ENCODE data around the gene ENTR1. TPM values are rescaled to one million over a fixed set of nuclear protein-coding genes. Genes with fewer than 3 reads are reported as not detected.

ENTR1 gene
- total RNA-seq, 1 experiment from 2014 or later: 90.8 TPM

- DNase-seq (ENCODE audit: low read depth, low spot score): no peak
- ATAC-seq: no peak
- TF ChIP-seq TCF7L2 (IDR thresholded peaks at IDR 0.05; ENCODE audit: low read depth, low read length) (no peak), REST (IDR thresholded peaks at IDR 0.05; ENCODE audit: insufficient read depth in 1 of 2, low read depth in 2 of 2, low read length in 1 of 2) (no peak), SIN3A (IDR thresholded peaks at IDR 0.05; ENCODE audit: borderline replicate concordance, insufficient read depth, low read depth, low read length) (no peak)
- H3K9me3 ChIP-seq (ENCODE audit: control insufficient read depth, insufficient read depth, low read depth, low read length): no peaks in the 10 kb centered on the region
- BruUV-seq (replicated peaks): no TSS peak
- no peak overlapping the region for H3K27ac ChIP-seq (ENCODE audit: low read length)
- H3K36me3 ChIP-seq (ENCODE audit: control insufficient read depth, insufficient read depth, low read length): no peaks in the 10 kb centered on the region; the same call in 1 of the 2 replicates
- intact Hi-C loops (cut with micrococcal nuclease; ENCODE audit: unreplicated experiment): no loop called here
- in situ Hi-C loops (cut with HindIII; ENCODE audit: low pct_unique_long_range_greater_than_20kb, low sequenced_read_pairs): no loop called here
- no peaks in the 10 kb centered on the region for H3K27me3 ChIP-seq (ENCODE audit: control insufficient read depth, insufficient read depth, low read length)
- ChIA-PET POLR2A (no interaction called here), CTCF (interaction anchor here (0.6 kb wide), 1 partner anchor 66 kb away, joined by 3 read pairs; no protein-coding TSS in a partner anchor)
- no peaks in the 10 kb centered on the region for H3K4me1 ChIP-seq (ENCODE audit: control insufficient read depth, insufficient read depth, low read length)
- no peak overlapping the region for H3K4me3 ChIP-seq (ENCODE audit: low read depth in 2 of 2, low read length in 2 of 2)
Measured at GRCh38 chr9:136421791-136422190, 11.4 kb upstream of the ENTR1 start.

- ChIA-PET POLR2A (no interaction called here), CTCF (interaction anchor here (0.7 kb wide), 1 partner anchor 107 kb away, joined by 3 read pairs; no protein-coding TSS in a partner anchor)
- no TSS peak for BruUV-seq (replicated peaks)
- intact Hi-C loops (cut with micrococcal nuclease; ENCODE audit: unreplicated experiment) (no loop called here), in situ Hi-C loops (cut with HindIII; ENCODE audit: low pct_unique_long_range_greater_than_20kb, low sequenced_read_pairs) (no loop called here)
- no peaks in the 10 kb centered on the region for H3K9me3 ChIP-seq (ENCODE audit: control insufficient read depth, insufficient read depth, low read depth, low read length)
- no peak overlapping the region for H3K4me3 ChIP-seq (ENCODE audit: low read depth in 2 of 2, low read length in 2 of 2)
- H3K27me3 ChIP-seq (ENCODE audit: control insufficient read depth, insufficient read depth, low read length): no peaks in the 10 kb centered on the region
- H3K36me3 ChIP-seq (ENCODE audit: control insufficient read depth, insufficient read depth, low read length): peaks cover 4% of the 10 kb centered on the region
- TF ChIP-seq SIN3A (IDR thresholded peaks at IDR 0.05; ENCODE audit: borderline replicate concordance, insufficient read depth, low read depth, low read length) (no peak), CTCF (IDR thresholded peaks at IDR 0.05) (no peak), TCF7L2 (IDR thresholded peaks at IDR 0.05; ENCODE audit: low read depth, low read length) (no peak), POLR2AphosphoS5 (IDR thresholded peaks at IDR 0.05; ENCODE audit: low read depth, low read length) (no peak), REST (IDR thresholded peaks at IDR 0.05; ENCODE audit: insufficient read depth in 1 of 2, low read depth in 2 of 2, low read length in 1 of 2) (no peak)
- no peaks in the 10 kb centered on the region for H3K4me1 ChIP-seq (ENCODE audit: control insufficient read depth, insufficient read depth, low read length)
- DNase-seq (ENCODE audit: low read depth, low spot score): no peak
- no peak overlapping the region for H3K27ac ChIP-seq (ENCODE audit: low read length)
- no peak for ATAC-seq
Measured at GRCh38 chr9:136419092-136419420, 8.6 kb upstream of the ENTR1 start.
